Stimulated activated CD8-positive, alpha-beta memory T cell treated with anti-CD3 and anti-CD28 coated beads, Interleukin-15, amount 100 ng/mL, for 48 hours (primary cell): ENCODE data around the gene CFHR2.

Experiments used
- DNase-seq, 2 donors: peaks; one replicate each; pipeline ENCODE4 v3.0.0-alpha.2; 2020; ENCODE audit warnings: low read depth in 2 of 2

Gene CFHR2

DNA sequence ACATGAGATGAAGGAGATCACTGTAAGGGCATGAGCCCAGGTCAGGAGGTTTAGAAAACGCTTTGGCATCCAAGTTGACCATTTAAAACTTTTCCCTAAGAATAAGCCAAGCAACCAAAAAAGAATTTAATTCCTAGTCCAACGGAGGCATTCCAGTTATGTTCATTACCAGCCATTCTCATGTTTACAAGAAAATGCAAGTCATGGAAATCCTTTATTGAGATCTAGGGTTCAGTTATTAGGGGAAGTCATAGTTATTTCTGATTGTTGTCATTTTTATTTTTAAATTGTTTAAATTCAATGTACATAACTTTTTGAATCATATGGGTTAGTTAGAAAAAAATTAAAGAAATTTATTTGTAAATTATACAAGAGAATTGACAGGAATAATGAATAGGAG is 58.3 kb downstream of the CFHR2 start:
- DNase-seq, result no peak

GRCh38 chr1:197003132-197003531 is 59.6 kb downstream of the CFHR2 start:
- no peak for DNase-seq

GRCh38 chr1:197008861-197009260 is 65.3 kb downstream of the CFHR2 start:
- DNase-seq, result no peak
